Measurements from ENCODE around the gene SIRT2.

The SIRT2 gene

GRCh38 chr19:38929929-38930775 lies 30.7 kb upstream of the SIRT2 start, which contains the start of gene SARS2:
SARS2 (minus strand) TSS chr19:38930763; CDS start chr19:38930736, 27 bp downstream.
- H3K27me3 Mint-ChIP-seq (ENCODE audit: low read depth): no peaks in the 10 kb centered on the region
- H3K4me1 Mint-ChIP-seq (ENCODE audit: low read depth): peaks cover 19% of the 10 kb centered on the region

GRCh38 chr19:38928391-38929001 lies 29.1 kb upstream of the SIRT2 start:
- H3K9me3 Mint-ChIP-seq: no peaks in the 10 kb centered on the region
- DNase-seq (ENCODE audit: low spot score): no peak
- H3K27ac Mint-ChIP-seq: peak overlapping the region; percentile 84
- H3K36me3 Mint-ChIP-seq (ENCODE audit: low read depth): peaks cover 23% of the 10 kb centered on the region
- H3K27me3 Mint-ChIP-seq (ENCODE audit: low read depth): no peaks in the 10 kb centered on the region
- H3K4me3 Mint-ChIP-seq: peak overlapping the region; percentile 88
- H3K4me1 Mint-ChIP-seq (ENCODE audit: low read depth): peaks cover 18% of the 10 kb centered on the region

More at GRCh38 chr19:38929929-38930775, 30.7 kb upstream of the SIRT2 start, which contains the start of gene SARS2:
- peaks cover 33% of the 10 kb centered on the region for H3K36me3 Mint-ChIP-seq (ENCODE audit: low read depth)
- H3K9me3 Mint-ChIP-seq: no peaks in the 10 kb centered on the region
- peak within 1 kb of the TSS; percentile 99 for H3K27ac Mint-ChIP-seq
- H3K4me3 Mint-ChIP-seq: peak within 1 kb of the TSS; percentile 88
- peak; percentile 92 for DNase-seq (ENCODE audit: low spot score)

GRCh38 chr19:38924388-38924787 lies 25.0 kb upstream of the SIRT2 start:
- DNase-seq (ENCODE audit: low spot score): no peak
- Mint-ChIP-seq H3K27me3 (ENCODE audit: low read depth) (no peaks in the 10 kb centered on the region), H3K27ac (no peak overlapping the region), H3K4me3 (no peak overlapping the region), H3K9me3 (no peaks in the 10 kb centered on the region), H3K4me1 (ENCODE audit: low read depth) (peaks cover 7% of the 10 kb centered on the region), H3K36me3 (ENCODE audit: low read depth) (peaks cover 13% of the 10 kb centered on the region)

GRCh38 chr19:38922482-38922881 lies 23.1 kb upstream of the SIRT2 start:
- DNase-seq (ENCODE audit: low spot score): no peak
- Mint-ChIP-seq H3K9me3 (no peaks in the 10 kb centered on the region), H3K27me3 (ENCODE audit: low read depth) (no peaks in the 10 kb centered on the region), H3K36me3 (ENCODE audit: low read depth) (peaks cover 8% of the 10 kb centered on the region), H3K27ac (no peak overlapping the region), H3K4me1 (ENCODE audit: low read depth) (peaks cover 1% of the 10 kb centered on the region), H3K4me3 (no peak overlapping the region)

GRCh38 chr19:38921420-38922274 lies 22.2 kb upstream of the SIRT2 start:
- Mint-ChIP-seq H3K27me3 (ENCODE audit: low read depth) (no peaks in the 10 kb centered on the region), H3K9me3 (no peaks in the 10 kb centered on the region), H3K4me3 (no peak overlapping the region), H3K27ac (no peak overlapping the region), H3K36me3 (ENCODE audit: low read depth) (peaks cover 8% of the 10 kb centered on the region), H3K4me1 (ENCODE audit: low read depth) (peaks cover 1% of the 10 kb centered on the region)
- DNase-seq (ENCODE audit: low spot score): no peak

GRCh38 chr19:38920602-38921419 lies 21.4 kb upstream of the SIRT2 start:
- Mint-ChIP-seq H3K27ac (no peak overlapping the region), H3K36me3 (ENCODE audit: low read depth) (peaks cover 8% of the 10 kb centered on the region), H3K27me3 (ENCODE audit: low read depth) (no peaks in the 10 kb centered on the region), H3K9me3 (no peaks in the 10 kb centered on the region), H3K4me3 (no peak overlapping the region), H3K4me1 (ENCODE audit: low read depth) (no peaks in the 10 kb centered on the region)
- DNase-seq (ENCODE audit: low spot score): no peak

GRCh38 chr19:38919837-38920601 lies 20.6 kb upstream of the SIRT2 start:
- no peaks in the 10 kb centered on the region for H3K9me3 Mint-ChIP-seq
- no peaks in the 10 kb centered on the region for H3K4me1 Mint-ChIP-seq (ENCODE audit: low read depth)
- no peak overlapping the region for H3K27ac Mint-ChIP-seq
- DNase-seq (ENCODE audit: low spot score): no peak
- peaks cover 8% of the 10 kb centered on the region for H3K36me3 Mint-ChIP-seq (ENCODE audit: low read depth)
- no peak overlapping the region for H3K4me3 Mint-ChIP-seq
- H3K27me3 Mint-ChIP-seq (ENCODE audit: low read depth): no peaks in the 10 kb centered on the region

GRCh38 chr19:38918526-38918925 lies 19.1 kb upstream of the SIRT2 start:
- no peak overlapping the region for H3K4me3 Mint-ChIP-seq
- H3K27me3 Mint-ChIP-seq (ENCODE audit: low read depth): no peaks in the 10 kb centered on the region
- DNase-seq (ENCODE audit: low spot score): no peak
- H3K27ac Mint-ChIP-seq: no peak overlapping the region
- H3K9me3 Mint-ChIP-seq: no peaks in the 10 kb centered on the region
- peaks cover 9% of the 10 kb centered on the region for H3K36me3 Mint-ChIP-seq (ENCODE audit: low read depth)
- H3K4me1 Mint-ChIP-seq (ENCODE audit: low read depth): no peaks in the 10 kb centered on the region

- Mint-ChIP-seq H3K4me1 (ENCODE audit: low read depth) (no peaks in the 10 kb centered on the region), H3K27ac (no peak overlapping the region), H3K36me3 (ENCODE audit: low read depth) (peaks cover 9% of the 10 kb centered on the region), H3K27me3 (ENCODE audit: low read depth) (no peaks in the 10 kb centered on the region), H3K9me3 (no peaks in the 10 kb centered on the region), H3K4me3 (no peak overlapping the region)
- no peak for DNase-seq (ENCODE audit: low spot score)
Measured at GRCh38 chr19:38917921-38918491, 18.6 kb upstream of the SIRT2 start.

GRCh38 chr19:38917516-38917915 lies 18.1 kb upstream of the SIRT2 start:
- H3K9me3 Mint-ChIP-seq: no peaks in the 10 kb centered on the region
- no peak overlapping the region for H3K4me3 Mint-ChIP-seq
- H3K4me1 Mint-ChIP-seq (ENCODE audit: low read depth): peaks cover 3% of the 10 kb centered on the region
- H3K27ac Mint-ChIP-seq: no peak overlapping the region
- H3K36me3 Mint-ChIP-seq (ENCODE audit: low read depth): peaks cover 9% of the 10 kb centered on the region
- no peaks in the 10 kb centered on the region for H3K27me3 Mint-ChIP-seq (ENCODE audit: low read depth)
- DNase-seq (ENCODE audit: low spot score): no peak

- Mint-ChIP-seq H3K27ac (no peak overlapping the region), H3K9me3 (no peaks in the 10 kb centered on the region)
- DNase-seq (ENCODE audit: low spot score): no peak
Measured at GRCh38 chr19:38915329-38916321, 16.2 kb upstream of the SIRT2 start.

More at GRCh38 chr19:38915329-38916321, 16.2 kb upstream of the SIRT2 start:
- Mint-ChIP-seq H3K36me3 (ENCODE audit: low read depth) (peaks cover 6% of the 10 kb centered on the region), H3K4me3 (no peak overlapping the region), H3K27me3 (ENCODE audit: low read depth) (no peaks in the 10 kb centered on the region), H3K4me1 (ENCODE audit: low read depth) (peaks cover 3% of the 10 kb centered on the region)

All from T-helper 2 cell treated with Interferon-gamma antibody and Interleukin-4, amounts not matched to agents 5 μg/mL and 100 μg/mL, for 36 hours (primary cell).